ENCODE data around the gene P2RY10. TPM values are rescaled to one million over a fixed set of nuclear protein-coding genes. Genes with fewer than 3 reads are reported as not detected.

Gene P2RY10
- total and polyA plus RNA-seq, 2 experiments from 2014 or later, result not detected

DNA sequence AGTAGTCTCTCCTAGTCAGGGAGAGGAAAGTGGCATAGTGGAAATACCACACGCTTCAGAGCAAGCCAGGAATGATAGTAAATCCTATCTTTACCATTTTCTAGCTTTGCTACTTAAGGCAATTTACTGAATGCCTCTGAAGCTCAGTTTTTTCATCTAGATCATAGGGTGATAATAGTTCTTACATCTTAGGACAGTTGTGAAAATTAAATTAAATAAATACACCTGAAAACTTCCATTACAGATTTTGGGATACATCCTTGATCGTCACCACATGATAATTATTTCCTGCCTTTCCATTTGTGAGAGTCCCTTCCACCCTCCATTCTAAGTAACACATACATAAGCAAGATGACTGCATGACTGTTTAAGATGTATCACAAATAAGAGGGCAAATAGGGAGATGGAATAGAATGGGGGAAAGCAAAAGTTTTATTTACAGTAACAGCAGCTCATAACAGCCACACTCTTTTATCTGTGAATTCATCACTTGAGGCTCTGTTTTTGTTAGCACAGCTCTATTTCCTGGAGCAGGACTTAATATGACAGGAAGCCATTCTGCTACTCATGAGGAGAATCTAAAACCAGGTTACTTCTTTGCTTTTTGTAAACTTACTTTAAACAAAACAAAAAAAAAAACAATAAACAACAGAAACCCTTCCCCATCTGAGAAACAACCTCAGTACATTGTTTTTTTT is 13.4 kb downstream of the P2RY10 start:
- Histone ChIP-seq H3K4me3 (no peak overlapping the region), H3K9me2 (ENCODE audit: insufficient read depth) (no peaks in the 10 kb centered on the region), H3K27ac (ENCODE audit: low read depth) (no peak overlapping the region), H3K4me2 (no peak overlapping the region), H3K4me1 (ENCODE audit: insufficient read depth) (0 out of 2 replicates have a peak, but pooled peaks cover 4% of the 10 kb centered on the region), H4K20me1 (replicated peaks; ENCODE audit: insufficient read depth) (no peaks in the 10 kb centered on the region), H3K79me2 (replicated peaks; ENCODE audit: insufficient read depth) (no peaks in the 10 kb centered on the region), H3K36me3 (ENCODE audit: insufficient read depth) (no peaks in the 10 kb centered on the region), H3F3A (replicated peaks; ENCODE audit: low read depth) (no peaks in the 10 kb centered on the region), H2AFZ (no peak overlapping the region), H3K27me3 (ENCODE audit: insufficient read depth) (no peaks in the 10 kb centered on the region)
- no peaks in the 10 kb centered on the region; the same call in 2 of the 3 replicates for H3K9me3 Mint-ChIP-seq
- 0 out of 3 replicates have a peak, but pooled peaks cover 5% of the 10 kb centered on the region for H3K4me1 Mint-ChIP-seq
- TF ChIP-seq STAT1 (IDR thresholded peaks at IDR 0.05; ENCODE audit: unreplicated experiment) (no peak), ZNF114 (CRISPR knock-in tag; IDR thresholded peaks at IDR 0.05) (no peak)
- TF ChIP-seq, protein P1, sequence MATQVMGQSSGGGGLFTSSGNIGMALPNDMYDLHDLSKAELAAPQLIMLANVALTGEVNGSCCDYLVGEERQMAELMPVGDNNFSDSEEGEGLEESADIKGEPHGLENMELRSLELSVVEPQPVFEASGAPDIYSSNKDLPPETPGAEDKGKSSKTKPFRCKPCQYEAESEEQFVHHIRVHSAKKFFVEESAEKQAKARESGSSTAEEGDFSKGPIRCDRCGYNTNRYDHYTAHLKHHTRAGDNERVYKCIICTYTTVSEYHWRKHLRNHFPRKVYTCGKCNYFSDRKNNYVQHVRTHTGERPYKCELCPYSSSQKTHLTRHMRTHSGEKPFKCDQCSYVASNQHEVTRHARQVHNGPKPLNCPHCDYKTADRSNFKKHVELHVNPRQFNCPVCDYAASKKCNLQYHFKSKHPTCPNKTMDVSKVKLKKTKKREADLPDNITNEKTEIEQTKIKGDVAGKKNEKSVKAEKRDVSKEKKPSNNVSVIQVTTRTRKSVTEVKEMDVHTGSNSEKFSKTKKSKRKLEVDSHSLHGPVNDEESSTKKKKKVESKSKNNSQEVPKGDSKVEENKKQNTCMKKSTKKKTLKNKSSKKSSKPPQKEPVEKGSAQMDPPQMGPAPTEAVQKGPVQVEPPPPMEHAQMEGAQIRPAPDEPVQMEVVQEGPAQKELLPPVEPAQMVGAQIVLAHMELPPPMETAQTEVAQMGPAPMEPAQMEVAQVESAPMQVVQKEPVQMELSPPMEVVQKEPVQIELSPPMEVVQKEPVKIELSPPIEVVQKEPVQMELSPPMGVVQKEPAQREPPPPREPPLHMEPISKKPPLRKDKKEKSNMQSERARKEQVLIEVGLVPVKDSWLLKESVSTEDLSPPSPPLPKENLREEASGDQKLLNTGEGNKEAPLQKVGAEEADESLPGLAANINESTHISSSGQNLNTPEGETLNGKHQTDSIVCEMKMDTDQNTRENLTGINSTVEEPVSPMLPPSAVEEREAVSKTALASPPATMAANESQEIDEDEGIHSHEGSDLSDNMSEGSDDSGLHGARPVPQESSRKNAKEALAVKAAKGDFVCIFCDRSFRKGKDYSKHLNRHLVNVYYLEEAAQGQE (IDR thresholded peaks at IDR 0.05; ENCODE audit: unreplicated experiment), result no peak
- DNase-seq (ENCODE audit: low spot score), result no peak
- peaks cover 2% of the 10 kb centered on the region for H3K27me3 Mint-ChIP-seq (ENCODE audit: insufficient read depth, low read depth, poor library complexity)
- H3K27ac Mint-ChIP-seq, result no peak overlapping the region
- no peak overlapping the region for H3K4me3 Mint-ChIP-seq
- no peak for ATAC-seq
- H3K36me3 Mint-ChIP-seq (ENCODE audit: low read depth), result no peaks in the 10 kb centered on the region

DNA sequence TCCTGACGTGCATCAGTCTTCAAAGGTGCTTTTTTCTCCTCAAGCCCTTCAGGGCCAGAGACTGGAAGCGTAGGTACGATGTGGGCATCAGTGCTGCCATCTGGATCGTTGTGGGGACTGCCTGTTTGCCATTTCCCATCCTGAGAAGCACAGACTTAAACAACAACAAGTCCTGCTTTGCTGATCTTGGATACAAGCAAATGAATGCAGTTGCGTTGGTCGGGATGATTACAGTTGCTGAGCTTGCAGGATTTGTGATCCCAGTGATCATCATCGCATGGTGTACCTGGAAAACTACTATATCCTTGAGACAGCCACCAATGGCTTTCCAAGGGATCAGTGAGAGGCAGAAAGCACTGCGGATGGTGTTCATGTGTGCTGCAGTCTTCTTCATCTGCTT is 15.7 kb downstream of the P2RY10 start:
- peaks cover 2% of the 10 kb centered on the region for H3K27me3 Mint-ChIP-seq (ENCODE audit: insufficient read depth, low read depth, poor library complexity)
- no peaks in the 10 kb centered on the region for H3K9me2 ChIP-seq (ENCODE audit: insufficient read depth)
- TF ChIP-seq POLR2AphosphoS5 (IDR thresholded peaks at IDR 0.05; ENCODE audit: low read depth), result no peak
- TF ChIP-seq NANOG (IDR thresholded peaks at IDR 0.05; ENCODE audit: borderline replicate concordance), result no peak
- no peak for TF ChIP-seq EZH2 (IDR thresholded peaks at IDR 0.05; ENCODE audit: low read depth, unreplicated experiment)
- TF ChIP-seq, protein P2, sequence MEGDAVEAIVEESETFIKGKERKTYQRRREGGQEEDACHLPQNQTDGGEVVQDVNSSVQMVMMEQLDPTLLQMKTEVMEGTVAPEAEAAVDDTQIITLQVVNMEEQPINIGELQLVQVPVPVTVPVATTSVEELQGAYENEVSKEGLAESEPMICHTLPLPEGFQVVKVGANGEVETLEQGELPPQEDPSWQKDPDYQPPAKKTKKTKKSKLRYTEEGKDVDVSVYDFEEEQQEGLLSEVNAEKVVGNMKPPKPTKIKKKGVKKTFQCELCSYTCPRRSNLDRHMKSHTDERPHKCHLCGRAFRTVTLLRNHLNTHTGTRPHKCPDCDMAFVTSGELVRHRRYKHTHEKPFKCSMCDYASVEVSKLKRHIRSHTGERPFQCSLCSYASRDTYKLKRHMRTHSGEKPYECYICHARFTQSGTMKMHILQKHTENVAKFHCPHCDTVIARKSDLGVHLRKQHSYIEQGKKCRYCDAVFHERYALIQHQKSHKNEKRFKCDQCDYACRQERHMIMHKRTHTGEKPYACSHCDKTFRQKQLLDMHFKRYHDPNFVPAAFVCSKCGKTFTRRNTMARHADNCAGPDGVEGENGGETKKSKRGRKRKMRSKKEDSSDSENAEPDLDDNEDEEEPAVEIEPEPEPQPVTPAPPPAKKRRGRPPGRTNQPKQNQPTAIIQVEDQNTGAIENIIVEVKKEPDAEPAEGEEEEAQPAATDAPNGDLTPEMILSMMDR (conservative IDR thresholded peaks at IDR 0.05; ENCODE audit: low read depth in 2 of 2), result no peak
- TF ChIP-seq JUNB (IDR thresholded peaks at IDR 0.05; ENCODE audit: unreplicated experiment), result no peak
- TF ChIP-seq, protein P3, sequence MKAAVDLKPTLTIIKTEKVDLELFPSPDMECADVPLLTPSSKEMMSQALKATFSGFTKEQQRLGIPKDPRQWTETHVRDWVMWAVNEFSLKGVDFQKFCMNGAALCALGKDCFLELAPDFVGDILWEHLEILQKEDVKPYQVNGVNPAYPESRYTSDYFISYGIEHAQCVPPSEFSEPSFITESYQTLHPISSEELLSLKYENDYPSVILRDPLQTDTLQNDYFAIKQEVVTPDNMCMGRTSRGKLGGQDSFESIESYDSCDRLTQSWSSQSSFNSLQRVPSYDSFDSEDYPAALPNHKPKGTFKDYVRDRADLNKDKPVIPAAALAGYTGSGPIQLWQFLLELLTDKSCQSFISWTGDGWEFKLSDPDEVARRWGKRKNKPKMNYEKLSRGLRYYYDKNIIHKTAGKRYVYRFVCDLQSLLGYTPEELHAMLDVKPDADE (IDR thresholded peaks at IDR 0.05), result no peak
- no peak for TF ChIP-seq STAT1 (IDR thresholded peaks at IDR 0.05; ENCODE audit: unreplicated experiment)

More for the DNA sequence above, 15.7 kb downstream of the P2RY10 start:
- H3K9me3 Mint-ChIP-seq, result no peaks in the 10 kb centered on the region
- ATAC-seq (no peak), DNase-seq (ENCODE audit: low spot score) (no peak)
- Histone ChIP-seq H3K27me3 (ENCODE audit: insufficient read depth) (no peaks in the 10 kb centered on the region), H3K79me2 (replicated peaks; ENCODE audit: insufficient read depth) (no peaks in the 10 kb centered on the region), H3K4me1 (ENCODE audit: insufficient read depth) (0 out of 2 replicates have a peak, but pooled peaks cover 2% of the 10 kb centered on the region), H3F3A (replicated peaks; ENCODE audit: low read depth) (no peaks in the 10 kb centered on the region), H2AFZ (no peak overlapping the region), H3K4me2 (no peak overlapping the region), H3K36me3 (ENCODE audit: insufficient read depth) (no peaks in the 10 kb centered on the region), H3K27ac (ENCODE audit: low read depth) (no peak overlapping the region), H4K20me1 (replicated peaks; ENCODE audit: insufficient read depth) (no peaks in the 10 kb centered on the region), H3K4me3 (no peak overlapping the region)
- H3K4me1 Mint-ChIP-seq, result no peaks in the 10 kb centered on the region
- no peaks in the 10 kb centered on the region for H3K36me3 Mint-ChIP-seq (ENCODE audit: low read depth)
- H3K4me3 Mint-ChIP-seq, result no peak overlapping the region
- H3K27ac Mint-ChIP-seq, result no peak overlapping the region; the same call in 1 of the 2 replicates

Data from GM23338 (cell line).